Upper lobe of left lung (tissue), 4 donors: ENCODE results near the gene RNF8.

Experiments
- CTCF ChIP-seq, 6 experiments: fragments of 450-650 bp in 4 of 6; fragments of 200-600 bp in 2 of 6; sonication (generic) in 2 of 6; IDR thresholded peaks; one replicate each; pipeline ENCODE4 v1.5.1; 2016 to 2019; ENCODE audit warnings: antibody characterized with exemption in 6 of 6
- EP300 ChIP-seq, 4 donors: sonication (generic); formaldehyde crosslinking; IDR thresholded peaks; one replicate each; pipeline ENCODE4 v1.5.1; 2017; ENCODE audit warnings: antibody characterized with exemption in 4 of 4, control low read depth in 2 of 4
- POLR2A ChIP-seq, 4 donors: fragments of 450-650 bp; IDR thresholded peaks; one replicate each; pipeline ENCODE4 v1.5.1; 2016 to 2017; ENCODE audit warnings: antibody characterized with exemption in 4 of 4, mild to moderate bottlenecking in 2 of 4
- POLR2AphosphoS5 ChIP-seq, 2 donors: sonication (generic); formaldehyde crosslinking; IDR thresholded peaks; one replicate each; pipeline ENCODE4 v1.5.1; 2017; ENCODE audit warnings: antibody characterized with exemption in 2 of 2

- TF ChIP-seq POLR2A (IDR thresholded peaks at IDR 0.05) (no peak), CTCF (IDR thresholded peaks at IDR 0.05) (no peak), EP300 (IDR thresholded peaks at IDR 0.05) (no peak), POLR2AphosphoS5 (IDR thresholded peaks at IDR 0.05) (no peak)
Measured at GRCh38 chr6:37369321-37370201, 15.8 kb downstream of the RNF8 start.
